CD14-positive monocyte (primary cell): ENCODE measurements around the gene MIDN. TPM values are rescaled to one million over a fixed set of nuclear protein-coding genes. Genes with fewer than 3 reads are reported as not detected.

Experiments
- DNase-seq, 3 donors: peaks; one replicate each; pipeline ENCODE4 v3.0.0-alpha.2; 2011 to 2022
- H2AFZ ChIP-seq: 2 replicates; pipeline ENCODE4 v1.6.0; 2012; ENCODE audit warnings: mild to moderate bottlenecking, low read depth, low read length, inconsistent platforms; ENCODE audit not compliant: insufficient read depth, poor library complexity, severe bottlenecking
- H3K27ac ChIP-seq, 2 donors: 1 replicate in 1 of 2; 2 replicates in 1 of 2; pipeline ENCODE4 v1.5.1; 2012 to 2013; ENCODE audit warnings: low read length in 2 of 2, control low read depth in 1 of 2, inconsistent platforms in 1 of 2, low read depth in 1 of 2, mild to moderate bottlenecking in 1 of 2
- H3K27me3 ChIP-seq, 2 donors: one replicate each; pipeline versions ENCODE4 v1.6.0 to v1.6.1; 2011 to 2013; ENCODE audit warnings: low read length in 2 of 2; ENCODE audit not compliant: control insufficient read depth in 2 of 2, insufficient read depth in 2 of 2
- H3K36me3 ChIP-seq, 2 donors: replicated peaks in 1 of 2; 1 replicate in 1 of 2; 2 replicates in 1 of 2; pipeline versions ENCODE4 v1.5.1 to v1.6.1; 2012 to 2013; ENCODE audit warnings: low read length in 2 of 2, control low read depth in 1 of 2, inconsistent platforms in 1 of 2, mild to moderate bottlenecking in 1 of 2; ENCODE audit not compliant: insufficient read depth in 2 of 2, control insufficient read depth in 1 of 2
- H3K4me1 ChIP-seq, 2 donors: 1 replicate in 1 of 2; 2 replicates in 1 of 2; pipeline versions ENCODE4 v1.5.1 to v1.6.1; 2012 to 2013; ENCODE audit warnings: low read length in 2 of 2, control low read depth in 1 of 2, inconsistent platforms in 1 of 2, mild to moderate bottlenecking in 1 of 2, moderate library complexity in 1 of 2; ENCODE audit not compliant: insufficient read depth in 2 of 2, control insufficient read depth in 1 of 2
- H3K4me2 ChIP-seq: replicated peaks from 2 replicates; pipeline ENCODE3; 2012; ENCODE audit warnings: low read length, moderate library complexity, mild to moderate bottlenecking; ENCODE audit not compliant: poor library complexity, severe bottlenecking; ENCODE audit errors: extremely low read depth
- H3K4me3 ChIP-seq, 3 experiments: fragments of 200-600 bp in 1 of 3; sonication (generic) in 1 of 3; replicated peaks in 1 of 3; 1 replicate in 2 of 3; 2 replicates in 1 of 3; pipeline ENCODE4 v1.5.1; 2011 to 2013; ENCODE audit warnings: low read length in 3 of 3, mild to moderate bottlenecking in 3 of 3, control low read depth in 2 of 3, low read depth in 2 of 3, inconsistent platforms in 1 of 3, moderate library complexity in 1 of 3
- H3K79me2 ChIP-seq: 2 replicates; pipeline ENCODE4 v1.6.0; 2012; ENCODE audit warnings: mild to moderate bottlenecking, control low read depth, inconsistent platforms, low read length, moderate library complexity; ENCODE audit not compliant: insufficient read depth
- H3K9ac ChIP-seq: 2 replicates; pipeline ENCODE4 v1.6.0; 2017; ENCODE audit warnings: low read length, mild to moderate bottlenecking; ENCODE audit not compliant: insufficient read depth, poor library complexity, severe bottlenecking
- H3K9me3 ChIP-seq, 2 donors: replicated peaks in 1 of 2; 1 replicate in 1 of 2; 2 replicates in 1 of 2; pipeline versions ENCODE4 v1.5.1 to v1.6.1; 2012 to 2013; ENCODE audit warnings: low read length in 2 of 2, control low read depth in 1 of 2; ENCODE audit not compliant: control insufficient read depth in 1 of 2, insufficient read depth in 1 of 2
- H4K20me1 ChIP-seq: 2 replicates; pipeline ENCODE4 v1.6.0; 2012; ENCODE audit warnings: mild to moderate bottlenecking, low read length, control low read depth, moderate library complexity; ENCODE audit not compliant: insufficient read depth
- H3K27ac Mint-ChIP-seq, 7 donors: one replicate each; pipeline ENCODE4 v1.8.0; 2020; ENCODE audit warnings: mild to moderate bottlenecking in 7 of 7, mixed read lengths in 7 of 7, moderate library complexity in 6 of 7, inconsistent platforms in 2 of 7
- H3K27me3 Mint-ChIP-seq, 3 donors: one replicate each; pipeline ENCODE4 v1.8.0; 2021 to 2022; ENCODE audit warnings: low read depth in 3 of 3, mild to moderate bottlenecking in 3 of 3, mixed read lengths in 3 of 3, moderate library complexity in 3 of 3, inconsistent platforms in 1 of 3
- H3K36me3 Mint-ChIP-seq, 2 donors: one replicate each; pipeline ENCODE4 v1.8.0; 2020; ENCODE audit warnings: mixed read lengths in 2 of 2, inconsistent platforms in 1 of 2, mild to moderate bottlenecking in 1 of 2
- H3K4me1 Mint-ChIP-seq: one replicate; pipeline ENCODE4 v1.8.0; 2020; ENCODE audit warnings: mild to moderate bottlenecking, mixed read lengths
- H3K4me3 Mint-ChIP-seq, 2 donors: one replicate each; pipeline ENCODE4 v1.8.0; 2020; ENCODE audit warnings: mild to moderate bottlenecking in 2 of 2, mixed read lengths in 2 of 2, moderate library complexity in 1 of 2
- H3K9me3 Mint-ChIP-seq, 7 donors: one replicate each; pipeline ENCODE4 v1.8.0; 2020 to 2022; ENCODE audit warnings: mixed read lengths in 7 of 7, mild to moderate bottlenecking in 6 of 7, moderate library complexity in 6 of 7, inconsistent platforms in 2 of 7
- CTCF ChIP-seq: fragments of 200-600 bp; IDR thresholded peaks from one replicate; pipeline ENCODE4 v1.8.0; 2022; ENCODE audit warnings: antibody characterized with exemption, mild to moderate bottlenecking
- WGBS: methylation state at CpG from one replicate; pipeline ENCODE4 v1.1.5; 2013; ENCODE audit warnings: missing lambda C conversion rate; ENCODE audit not compliant: insufficient coverage; 5-methylcytosine and 5-hydroxymethylcytosine counted together
- intact Hi-C, 2 donors: fragments of 100-400 bp; cut with micrococcal nuclease; formaldehyde crosslinking; loops; one replicate each; pipeline versions ENCODE4 v1.15.0 to v1.15.1; 2023
- polyA plus RNA-seq, 3 donors: library from polyadenylated mRNA; depleted of rRNA in 1 of 3; unstranded in 2 of 3; stranded (reverse) in 1 of 3; fragments of 300-500 nt in 2 of 3; fragments of >200 nt in 1 of 3; fragmentation: Illumina TruSeq in 2 of 3; gene quantifications; 1 replicate in 2 of 3; 2 replicates in 1 of 3; pipeline ENCODE4 v1.2.3, GENCODE V29; 2012 to 2021

Gene MIDN
- polyA plus RNA-seq, 3 donors = 5.6 to 301 (median 11.0) TPM

GRCh38 chr19:1249298-1249989 lies 1.1 kb downstream of the MIDN start:
- peaks cover 0 to 2% (median 0%) of the 10 kb centered on the region in 7 donors for H3K9me3 Mint-ChIP-seq
- TF ChIP-seq CTCF = no peak
- peaks cover 10 to 19% of the 10 kb centered on the region in 2 donors for H3K36me3 Mint-ChIP-seq
- peaks cover 38 to 46% of the 10 kb centered on the region in 2 donors for H3K4me1 ChIP-seq
- H3K27me3 Mint-ChIP-seq = peaks cover 0 to 6% (median 0%) of the 10 kb centered on the region in 3 donors
- peak overlapping the region; percentile 77 to 99 (median 83) for H3K4me3 ChIP-seq
- H3K4me3 Mint-ChIP-seq = peak overlapping the region; percentile 84
- no peaks in the 10 kb centered on the region for H3K9me3 ChIP-seq
- DNase-seq = peak; percentile 93 to 97 (median 95)
- peaks cover 55% of the 10 kb centered on the region for H3K79me2 ChIP-seq
- peaks cover 24% of the 10 kb centered on the region for H3K4me1 Mint-ChIP-seq
- H2AFZ ChIP-seq = no peak overlapping the region
- peak overlapping the region in 6 of 7 donors; percentile 46 to 87 (median 75) for H3K27ac Mint-ChIP-seq
- intact Hi-C loops = loop anchor here in 1 of 2 donors (10.0 kb wide), 3 partner anchors 145 to 385 kb away; partner anchors contain the start of genes ARID3A and GPX4
- H3K36me3 ChIP-seq = peaks cover 13 to 22% of the 10 kb centered on the region in 2 donors
- no peaks in the 10 kb centered on the region for H3K27me3 ChIP-seq
- peak overlapping the region; percentile 97 for H3K9ac ChIP-seq
- peaks cover 55% of the 10 kb centered on the region for H4K20me1 ChIP-seq
- peak overlapping the region; percentile 96 for H3K4me2 ChIP-seq
- H3K27ac ChIP-seq = peak overlapping the region; percentile 64 to 95
- WGBS = under 1% methylated on average over 80 of the region's 102 CpGs

GRCh38 chr19:1249990-1250436 lies 1.6 kb downstream of the MIDN start:
- Histone ChIP-seq H2AFZ (no peak overlapping the region), H3K4me2 (peak overlapping the region; percentile 96), H3K27ac (peak overlapping the region; percentile 53 to 92), H3K4me3 (peak overlapping the region; percentile 77 to 99 (median 83)), H3K79me2 (peaks cover 55% of the 10 kb centered on the region), H3K9me3 (no peaks in the 10 kb centered on the region), H4K20me1 (peaks cover 55% of the 10 kb centered on the region), H3K36me3 (peaks cover 19 to 27% of the 10 kb centered on the region in 2 donors), H3K4me1 (peaks cover 36 to 46% of the 10 kb centered on the region in 2 donors), H3K9ac (peak overlapping the region; percentile 93), H3K27me3 (no peaks in the 10 kb centered on the region)
- Mint-ChIP-seq H3K36me3 (peaks cover 16 to 24% of the 10 kb centered on the region in 2 donors), H3K4me1 (peaks cover 25% of the 10 kb centered on the region), H3K27ac (peak overlapping the region in 6 of 7 donors; percentile 46 to 87 (median 75)), H3K27me3 (peaks cover 0 to 4% (median 0%) of the 10 kb centered on the region in 3 donors), H3K9me3 (peaks cover 0 to 2% (median 0%) of the 10 kb centered on the region in 7 donors), H3K4me3 (peak overlapping the region; percentile 84)
- TF ChIP-seq CTCF = no peak
- intact Hi-C loops = loop anchor here in 1 of 2 donors (10.0 kb wide), 3 partner anchors 145 to 385 kb away; partner anchors contain the start of genes ARID3A and GPX4
- DNase-seq = no peak
- WGBS = under 1% methylated on average over 67 of the region's 67 CpGs
